HG03103 (cell line): ENCODE measurements around the gene ZNF485.
A peak's percentile ranks its signal among the peaks of the same experiment; 100 is the strongest.
"Not testable (repeated sequence)": the region's sequence is repeated elsewhere in the genome, so short reads cannot be mapped to it uniquely, and the experiment has no call there.

Experiments
- ATAC-seq: cut with Tn5 transposase; IDR thresholded peaks from one replicate; pipeline ENCODE4 v1.9.1; 2021; ENCODE audit warnings: low read depth; ENCODE audit not compliant: unreplicated experiment

The ZNF485 gene

GRCh38 chr10:43601576-43601975 lies 4.7 kb upstream of the ZNF485 start:
- ATAC-seq: not testable (repeated sequence)

- peak; percentile 9 for ATAC-seq
Measured at GRCh38 chr10:43605850-43606322, 352 bp upstream of the ZNF485 start.

DNA sequence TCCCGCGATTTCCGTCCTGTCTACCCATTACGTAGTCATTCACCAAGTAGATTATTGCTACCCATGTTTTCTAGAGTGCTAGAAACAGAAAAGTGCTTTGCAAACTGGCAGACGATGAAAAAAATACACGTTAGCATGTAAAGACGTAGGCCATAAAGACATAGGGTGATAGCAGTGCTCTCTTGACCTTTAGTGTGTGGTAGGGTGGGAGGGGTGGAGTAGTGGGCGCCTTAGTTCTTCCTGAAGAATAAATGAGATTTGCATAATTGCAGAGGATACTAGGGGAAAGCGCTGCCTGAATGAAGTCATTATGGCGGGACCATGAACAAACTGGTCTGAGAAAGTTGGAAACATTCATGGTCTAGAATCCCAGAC lies 948 bp downstream of the ZNF485 start:
- ATAC-seq: no peak

DNA sequence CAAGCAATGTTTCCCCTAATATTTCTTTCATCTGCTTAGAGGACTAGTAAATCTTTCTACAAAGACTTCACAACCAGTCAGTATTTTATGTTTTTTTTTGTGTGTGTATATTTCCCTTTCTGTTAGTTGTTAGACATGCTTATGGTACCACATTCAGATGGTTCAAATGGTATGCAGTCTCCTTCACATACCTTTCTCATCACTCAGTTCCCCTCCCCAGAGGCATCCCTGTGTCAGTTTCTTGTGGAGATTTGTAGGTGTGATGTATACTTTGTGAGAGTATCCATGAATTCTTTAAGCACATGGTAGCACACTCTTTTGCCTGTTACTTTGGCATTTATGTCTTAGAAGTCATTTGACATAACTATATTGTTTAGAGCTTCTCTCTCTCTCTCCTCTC lies 4.4 kb downstream of the ZNF485 start:
- no peak for ATAC-seq

GRCh38 chr10:43616697-43617370 lies 10.6 kb downstream of the ZNF485 start:
- no peak for ATAC-seq

- ATAC-seq: no peak
Measured at GRCh38 chr10:43619368-43619767, 13.1 kb downstream of the ZNF485 start.

DNA sequence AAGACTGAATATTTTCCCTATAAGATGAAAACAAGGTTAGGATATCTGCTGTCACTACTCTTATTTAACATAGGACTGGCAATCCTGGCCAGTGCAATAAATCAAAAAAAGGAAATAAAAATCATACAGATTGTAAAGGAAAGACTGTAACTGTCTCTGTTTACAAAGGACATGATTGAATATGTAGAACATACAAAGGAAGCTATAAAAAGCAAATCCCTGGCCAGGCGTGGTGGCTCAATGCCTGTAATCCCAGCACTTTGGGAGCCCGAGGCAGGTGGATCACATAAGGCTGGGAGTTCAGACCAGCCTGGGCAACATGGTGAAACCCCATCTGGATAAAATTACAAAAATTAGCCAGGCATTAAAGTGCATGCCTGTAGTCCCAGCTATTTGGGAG lies 15.8 kb downstream of the ZNF485 start:
- no peak for ATAC-seq

DNA sequence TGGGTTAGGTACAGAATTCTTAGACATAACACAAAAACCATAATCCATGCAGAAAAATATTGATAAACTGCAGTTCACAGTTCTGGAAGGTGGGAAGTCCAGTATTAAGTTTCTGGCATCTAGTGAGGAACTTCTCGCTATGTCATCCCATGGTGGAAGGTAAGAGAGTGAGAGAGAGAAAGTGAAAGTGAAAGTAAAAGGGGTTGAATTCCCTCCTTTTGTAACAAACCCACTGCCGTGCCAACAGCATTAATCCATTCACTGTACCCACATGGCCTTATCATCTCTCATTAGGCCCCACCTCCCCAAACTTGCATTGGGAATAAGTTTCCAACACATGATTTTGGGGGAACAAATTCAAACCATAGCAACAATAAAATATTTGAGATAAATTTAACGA lies 17.1 kb downstream of the ZNF485 start:
- ATAC-seq: no peak

GRCh38 chr10:43627942-43628341 lies 21.7 kb downstream of the ZNF485 start:
- ATAC-seq: no peak

- ATAC-seq: no peak
Measured at GRCh38 chr10:43628956-43629355, 22.7 kb downstream of the ZNF485 start.

DNA sequence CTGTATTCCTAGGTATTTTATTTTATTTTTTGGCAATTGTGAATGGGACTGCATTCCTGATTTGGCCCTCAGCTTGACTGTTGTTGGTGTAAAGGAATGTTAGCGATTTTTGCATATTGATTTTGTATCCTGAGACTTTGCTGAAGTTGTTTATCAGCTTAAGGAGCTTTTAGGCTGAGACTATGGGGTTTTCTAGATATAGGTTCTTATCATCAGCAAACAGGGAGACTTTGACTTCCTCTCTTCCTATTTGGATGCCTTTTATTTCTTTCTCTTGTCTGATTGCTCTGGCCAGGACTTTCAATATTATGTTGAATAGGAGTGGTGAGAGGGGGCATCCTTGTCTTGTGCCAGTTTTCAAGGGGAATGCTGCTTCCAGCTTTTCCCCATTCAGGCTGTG lies 29.6 kb downstream of the ZNF485 start:
- ATAC-seq: not testable (repeated sequence)

DNA sequence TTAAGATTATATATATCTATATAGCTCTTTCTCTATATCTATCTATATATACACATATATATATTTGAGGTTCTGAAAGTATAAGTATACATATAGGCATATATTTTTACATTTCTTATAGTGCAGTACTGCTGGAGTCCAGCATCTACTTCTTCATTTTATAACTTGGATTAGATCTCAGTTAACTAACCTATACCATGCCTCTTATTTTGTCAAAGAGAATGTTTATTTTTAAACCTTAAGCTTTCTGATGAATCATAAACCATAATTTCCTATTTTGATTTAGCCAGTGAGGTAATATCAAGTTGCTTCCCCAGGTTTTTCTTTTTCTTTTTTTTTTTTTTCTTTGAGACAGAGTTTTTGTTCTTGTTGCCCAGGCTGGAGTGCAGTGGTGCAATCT lies 34.4 kb downstream of the ZNF485 start:
- no peak for ATAC-seq

- ATAC-seq: no peak
Measured at GRCh38 chr10:43644252-43644651, 38.0 kb downstream of the ZNF485 start.

GRCh38 chr10:43645866-43646265 lies 39.6 kb downstream of the ZNF485 start:
- no peak for ATAC-seq

DNA sequence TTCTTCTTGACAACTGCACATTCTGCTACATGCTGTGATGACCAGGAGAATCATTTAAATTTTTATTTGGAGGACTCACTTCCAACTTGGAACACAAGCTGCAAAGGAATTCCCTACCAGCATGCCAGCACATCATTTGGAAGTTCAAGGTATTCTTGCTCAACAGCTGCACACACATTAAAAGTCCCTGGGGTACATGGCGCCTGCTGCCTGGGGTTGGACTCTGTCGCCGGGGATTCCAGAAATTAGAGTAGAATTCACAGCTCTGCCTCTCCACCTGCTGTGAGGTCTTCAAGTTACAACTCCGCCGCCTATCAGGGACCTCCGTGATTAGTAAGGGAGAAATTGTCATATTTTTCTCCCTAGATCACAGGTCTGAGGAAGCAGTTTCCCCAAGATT lies 41.3 kb downstream of the ZNF485 start:
- ATAC-seq: no peak

DNA sequence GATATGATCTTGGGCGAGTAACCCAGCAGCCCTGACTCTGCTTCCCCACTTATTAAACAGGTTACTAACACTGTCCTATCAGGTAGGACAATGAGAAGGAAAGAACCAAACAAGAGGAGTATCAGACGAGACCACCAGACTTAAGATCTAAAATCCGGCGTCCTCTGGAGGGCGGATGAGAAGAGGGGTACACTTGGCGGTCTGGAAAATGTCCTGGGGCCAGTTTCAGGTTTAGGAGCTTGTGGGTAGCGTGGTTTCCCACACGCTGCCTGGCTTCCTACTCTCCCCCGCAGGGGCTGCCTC lies 41.8 kb downstream of the ZNF485 start:
- no peak for ATAC-seq

DNA sequence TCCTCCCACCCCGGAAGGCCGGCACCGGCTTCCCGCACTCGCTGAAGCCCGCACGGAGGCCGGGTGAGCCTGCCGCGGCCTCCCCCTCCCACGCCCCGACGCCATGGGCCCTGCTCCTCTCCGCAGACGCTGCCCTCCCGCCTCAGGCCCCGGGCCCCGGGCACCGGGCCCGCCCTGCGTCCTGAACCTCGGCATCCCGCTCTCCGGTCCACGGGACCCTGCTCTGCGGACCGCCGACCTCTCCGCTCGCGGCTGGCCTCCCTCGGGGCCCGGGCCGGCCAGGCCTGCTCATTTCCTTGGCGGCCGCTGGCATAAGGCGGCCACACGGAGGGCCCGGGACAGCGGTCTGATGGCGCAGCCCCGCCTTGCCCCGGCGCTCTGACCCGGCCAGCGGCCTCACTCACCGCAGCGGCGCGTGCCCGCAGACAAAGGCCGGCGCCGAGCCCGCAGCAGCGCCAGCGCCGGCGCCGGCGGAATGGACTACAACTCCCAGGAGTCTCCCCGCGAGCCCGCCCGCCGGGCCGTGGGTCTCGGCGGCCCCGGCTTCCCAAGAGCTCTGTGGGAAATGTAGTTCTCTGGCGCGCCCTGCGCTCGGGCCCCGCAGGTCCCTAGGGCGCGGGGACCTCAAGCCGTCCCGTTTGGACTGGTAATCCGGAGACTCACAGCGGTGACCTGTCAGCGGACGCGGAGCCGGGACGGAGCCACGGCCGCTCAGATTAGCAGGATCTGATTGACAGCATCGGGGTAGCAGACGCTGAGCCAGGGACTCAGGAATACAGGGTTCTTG lies 42.4 kb downstream of the ZNF485 start, which contains the start of gene ZNF32:
Gene ZNF32 (minus strand): TSS at position 484 of the 787 bp plus-strand sequence. CDS start 2,748 bp downstream, outside the sequence.
- ATAC-seq: peak; percentile 99

DNA sequence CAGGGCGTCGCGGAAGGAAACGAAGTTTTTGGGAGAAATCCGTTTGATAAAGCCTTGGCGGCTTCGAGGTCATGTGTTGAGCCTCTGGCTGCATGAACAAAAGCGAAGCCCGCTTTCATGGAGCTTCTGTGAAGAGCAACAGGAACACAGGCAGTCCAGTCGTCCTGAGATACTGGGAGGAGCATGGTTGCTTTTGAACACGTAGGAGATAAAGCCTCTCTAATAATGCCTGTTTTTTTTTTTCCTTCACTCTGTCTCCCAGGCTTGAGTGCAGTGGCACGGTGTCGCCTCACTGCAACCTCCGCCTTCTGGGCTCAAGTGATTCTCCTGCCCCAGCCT lies 42.9 kb downstream of the ZNF485 start:
- ATAC-seq: peak; percentile 0

DNA sequence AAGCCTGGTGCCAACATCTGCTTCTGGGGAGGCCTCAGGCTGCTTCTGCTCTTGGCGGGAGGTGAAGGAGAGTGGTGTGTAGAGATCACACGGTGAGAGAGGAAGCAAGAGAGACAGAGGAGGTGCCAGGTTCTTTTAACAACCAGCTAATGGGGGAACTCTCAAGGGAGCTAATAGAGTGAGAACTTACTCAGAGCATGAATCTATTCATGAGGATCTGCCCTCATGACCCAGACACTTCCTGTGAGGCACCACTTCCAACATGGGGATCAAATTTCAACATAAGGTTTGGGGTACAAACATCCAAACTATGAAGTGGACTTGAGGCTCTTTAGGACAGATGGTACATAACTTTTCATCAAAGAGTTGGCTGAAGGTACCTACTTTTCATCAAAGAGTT lies 47.5 kb downstream of the ZNF485 start:
- no peak for ATAC-seq

DNA sequence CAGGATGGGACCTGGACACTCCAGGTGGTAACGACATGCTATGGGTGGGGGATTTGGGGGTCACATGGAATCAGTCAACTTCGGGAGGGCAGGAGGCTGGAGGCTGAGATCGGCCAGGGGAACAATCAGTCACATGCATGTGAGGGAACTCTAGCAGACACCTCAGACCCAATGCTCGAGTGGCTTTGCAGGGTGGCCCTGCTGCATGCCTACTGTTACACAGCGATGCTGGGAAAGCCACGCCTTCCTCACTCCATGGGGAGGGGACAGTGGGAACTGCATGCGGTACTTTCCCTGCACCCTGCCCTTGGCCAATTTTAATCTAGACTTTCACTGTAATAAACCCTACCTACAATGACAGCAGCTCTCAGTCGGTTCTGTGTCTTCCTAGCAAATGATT lies 49.1 kb downstream of the ZNF485 start:
- ATAC-seq: no peak

DNA sequence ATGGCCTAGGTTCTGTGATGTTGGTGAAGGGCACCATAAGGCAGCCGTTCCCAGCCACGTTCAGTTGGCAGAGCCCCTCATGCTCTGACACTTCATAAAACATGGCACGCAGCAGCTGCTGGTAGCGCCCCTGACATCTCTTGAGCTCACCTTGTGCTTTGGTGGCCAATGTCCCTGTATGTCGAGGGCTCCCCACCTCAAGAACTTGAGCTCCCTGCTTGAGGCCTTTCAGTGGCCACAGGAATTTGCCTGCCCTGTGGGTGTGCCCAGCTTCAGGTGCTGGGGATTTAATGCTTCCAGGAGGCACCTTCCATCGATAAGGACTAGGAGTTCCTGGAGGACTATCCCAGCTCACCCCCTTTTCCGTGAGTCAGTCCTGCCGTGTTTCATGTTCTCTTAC lies 52.0 kb downstream of the ZNF485 start:
- ATAC-seq: no peak

GRCh38 chr10:43665054-43665453 lies 58.8 kb downstream of the ZNF485 start:
- ATAC-seq: no peak
